Cardiac septum (tissue), 1 donor: Measurements from ENCODE around the gene DPP10. TPM values are rescaled to one million over a fixed set of nuclear protein-coding genes. Genes with fewer than 3 reads are reported as not detected.
"Not testable (repeated sequence)": the region's sequence is repeated elsewhere in the genome, so short reads cannot be mapped to it uniquely, and the experiment has no call there.

Experiments
- DNase-seq: peaks from one replicate; pipeline ENCODE4 v3.0.0-alpha.2; 2020; ENCODE audit warnings: low spot score
- intact Hi-C: fragments of 100-400 bp; cut with DNase I; formaldehyde crosslinking; loops from one replicate; pipeline ENCODE4 v1.14.0; 2022
- total RNA-seq: library from RNA; stranded (reverse); fragmentation: NEBNext Ultra II Directional; extraction: Animal tissue kit (Norgen Biotek cat#: 25700); gene quantifications from one replicate; pipeline ENCODE4 v1.2.1, GENCODE V29; 2021
- donor health status: DM: no; HTN: no; CAD: no.

The DPP10 gene
- total RNA-seq, 1 donor from 2014 or later: 0.13 TPM

DNA sequence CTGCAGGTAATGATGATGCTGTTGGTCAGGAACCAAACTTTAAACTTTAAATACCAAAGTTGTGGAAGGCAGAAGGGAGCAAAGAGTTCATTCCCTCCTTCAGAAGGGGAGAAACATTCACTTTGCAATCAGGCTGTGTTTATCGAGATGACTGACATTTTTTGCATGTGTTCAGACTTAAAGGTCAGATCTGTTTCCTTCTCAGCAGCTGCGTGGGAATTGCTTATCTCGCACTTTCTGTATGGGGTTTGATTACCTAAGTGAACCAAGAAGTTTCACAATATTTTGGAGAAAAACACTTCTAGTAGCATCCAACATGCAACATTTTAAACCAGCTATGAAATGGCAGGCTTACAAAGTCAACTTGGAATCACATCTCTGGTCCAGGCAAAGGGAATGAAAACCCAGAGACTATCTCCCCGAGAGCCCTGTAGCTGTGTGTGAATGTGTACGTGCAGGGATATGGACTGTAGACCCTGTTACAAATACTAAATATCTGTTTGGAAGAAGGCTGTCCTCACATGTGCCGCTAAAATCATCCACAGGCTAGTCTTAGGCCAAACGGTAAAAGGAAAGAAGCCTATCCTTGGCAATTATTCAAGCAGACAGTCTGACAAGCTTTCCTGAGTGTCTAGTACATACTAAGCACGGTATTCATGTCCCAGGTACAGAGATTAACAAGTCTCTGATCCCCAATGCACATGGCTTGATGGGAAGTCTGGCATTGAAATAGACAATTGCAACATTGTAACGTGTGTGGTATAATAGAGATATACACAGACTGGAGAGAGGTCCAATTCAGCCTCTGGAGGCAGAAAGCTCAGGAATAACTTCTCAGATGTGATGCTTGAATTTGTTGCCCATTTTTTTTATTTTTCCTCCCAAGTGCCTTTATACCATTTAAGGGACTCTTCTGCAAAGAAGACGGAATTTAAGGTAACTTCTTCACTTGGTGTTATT is 483.1 kb downstream of the DPP10 start:
- DNase-seq: no peak
- intact Hi-C loops: no loop called here

DNA sequence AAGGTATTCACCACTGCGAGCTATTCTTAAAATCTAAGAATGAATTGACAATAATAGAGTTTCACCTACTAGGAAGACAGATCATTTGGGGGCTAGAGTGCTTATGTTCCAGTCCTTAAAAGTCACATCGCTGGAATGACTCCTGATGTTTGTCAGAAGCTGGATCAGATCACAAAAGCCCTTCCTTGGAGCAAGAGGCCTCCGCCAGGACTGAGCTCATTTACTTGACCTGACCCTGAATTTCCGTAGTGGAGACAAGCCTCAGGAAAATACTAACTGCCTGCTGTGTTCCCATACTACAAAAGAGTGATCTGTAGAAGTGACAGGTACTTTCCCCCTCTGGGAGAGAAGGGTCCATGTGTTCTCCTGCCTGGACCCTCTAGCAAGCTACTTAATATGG is 483.9 kb downstream of the DPP10 start:
- intact Hi-C loops: no loop called here
- no peak for DNase-seq

DNA sequence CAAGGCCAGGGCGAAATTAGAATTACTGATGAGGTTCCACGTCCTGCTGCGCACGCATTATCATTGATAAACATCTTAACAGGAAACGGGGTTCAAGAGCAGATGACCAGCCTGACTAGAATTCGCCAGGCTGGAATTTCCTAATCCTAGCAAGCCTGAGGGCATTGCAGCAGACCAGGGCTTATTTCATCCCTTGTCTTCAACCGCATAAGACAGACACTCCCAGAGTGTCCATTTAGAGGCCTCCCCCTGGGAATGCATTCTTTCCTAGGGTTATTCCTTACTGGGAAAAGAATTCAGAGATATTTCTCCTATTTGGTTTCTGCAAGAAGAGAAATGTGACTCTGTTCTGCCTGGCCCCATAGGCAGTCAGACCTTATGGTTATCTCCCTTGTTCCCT is 486.8 kb downstream of the DPP10 start:
- DNase-seq: no peak
- intact Hi-C loops: no loop called here

DNA sequence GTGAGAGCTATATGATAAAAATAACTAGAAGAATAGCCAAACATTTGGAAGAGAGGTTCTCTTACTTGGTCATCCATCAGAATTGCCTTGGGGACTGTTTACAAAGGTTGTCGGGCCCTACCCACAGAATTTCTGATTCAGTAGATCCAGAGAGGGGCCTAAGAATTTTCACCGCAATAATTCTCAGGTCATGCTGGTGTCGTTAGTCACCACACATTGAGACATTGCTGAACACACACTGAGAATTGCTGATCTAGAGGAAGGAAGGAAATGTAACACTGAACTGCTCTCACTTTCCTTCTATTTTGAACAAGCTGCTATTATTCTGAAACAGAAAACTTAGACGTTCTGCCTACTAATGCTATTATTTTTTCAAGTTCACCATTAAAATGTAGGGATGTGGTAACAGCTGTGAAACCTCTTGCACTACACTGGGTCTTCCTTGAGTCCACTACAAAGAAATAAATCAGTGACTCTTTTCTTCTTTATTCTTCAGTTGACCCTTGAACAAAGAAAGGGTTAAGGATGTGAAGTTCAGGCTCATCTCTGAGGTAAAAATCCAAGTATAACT is 491.3 kb downstream of the DPP10 start:
- intact Hi-C loops: no loop called here
- no peak for DNase-seq

DNA sequence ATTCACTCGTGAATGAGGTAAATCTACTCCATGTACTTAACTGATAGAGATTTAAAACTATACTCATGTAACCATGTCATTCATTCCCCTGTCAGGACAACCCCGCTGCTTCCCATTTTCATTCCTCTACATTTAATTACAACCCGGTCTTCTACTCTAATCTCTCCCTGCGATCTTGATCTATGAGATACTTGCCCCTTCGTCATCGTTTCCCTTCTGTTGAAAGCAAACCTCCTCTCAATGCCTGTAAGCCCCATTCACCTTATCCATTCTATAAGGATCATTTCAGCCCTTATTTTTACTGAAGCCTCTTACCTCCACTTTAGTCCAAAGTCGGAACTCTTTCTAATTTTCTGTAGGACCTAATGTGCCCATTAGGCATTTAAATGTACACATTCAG is 492.6 kb downstream of the DPP10 start:
- intact Hi-C loops: no loop called here
- DNase-seq: no peak

DNA sequence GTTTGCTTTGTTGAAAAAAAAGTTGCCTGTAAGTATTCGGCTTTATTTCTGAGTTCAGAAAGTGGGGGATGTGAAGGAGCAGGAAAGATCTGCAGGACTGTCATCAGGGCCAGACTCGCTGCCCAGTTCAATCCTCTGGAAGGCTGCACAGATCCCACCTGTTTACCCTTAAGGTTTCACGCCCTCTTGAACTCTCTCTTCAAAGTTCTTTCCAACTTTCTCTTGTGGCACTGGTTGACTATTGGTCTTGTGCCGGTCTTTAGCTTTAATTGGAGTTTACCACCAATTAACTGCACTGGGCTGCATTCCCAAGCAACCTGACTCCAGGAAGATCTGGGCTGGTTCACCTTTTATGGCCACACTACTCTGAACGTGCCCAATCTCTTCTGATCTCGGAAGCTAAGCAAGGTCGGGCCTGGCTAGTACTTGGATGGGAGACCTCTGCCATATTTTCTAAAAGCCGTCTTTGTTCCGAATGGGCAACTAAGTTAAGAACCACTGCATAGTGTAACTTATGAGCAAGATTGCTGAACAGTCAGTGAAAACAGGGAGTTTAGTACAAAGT is 495.0 kb downstream of the DPP10 start:
- no peak for DNase-seq
- intact Hi-C loops: no loop called here

DNA sequence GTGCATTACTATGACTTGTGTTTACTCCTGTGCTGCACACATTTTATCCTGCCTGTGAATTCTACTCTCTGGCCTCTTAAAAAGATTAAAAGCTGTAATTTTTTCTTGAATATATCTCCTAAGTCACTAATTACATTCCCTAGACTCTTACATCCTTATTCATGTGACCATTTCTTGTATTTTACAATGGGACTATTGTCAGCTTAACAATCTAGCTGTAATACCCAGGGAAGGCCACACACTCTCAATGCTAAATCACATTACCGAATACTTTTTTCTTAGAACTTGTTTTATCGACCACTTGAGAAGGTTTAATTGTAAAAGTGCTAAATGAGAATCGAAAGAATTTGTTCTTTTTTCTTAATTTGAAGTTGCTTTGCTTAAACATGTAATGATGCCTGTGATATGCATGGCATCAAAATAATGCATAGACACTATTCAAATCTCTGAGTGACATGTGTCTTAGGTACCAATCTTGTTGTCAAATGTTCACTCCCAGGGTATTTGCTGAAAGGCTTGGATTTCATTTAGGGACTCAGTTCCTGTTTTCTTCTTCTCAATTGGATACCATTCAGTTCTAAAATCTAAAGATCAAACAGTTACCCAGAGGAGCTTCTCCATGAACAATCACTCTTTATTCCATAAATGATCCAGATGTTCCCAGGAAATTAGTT is 498.5 kb downstream of the DPP10 start:
- intact Hi-C loops: no loop called here
- no peak for DNase-seq

DNA sequence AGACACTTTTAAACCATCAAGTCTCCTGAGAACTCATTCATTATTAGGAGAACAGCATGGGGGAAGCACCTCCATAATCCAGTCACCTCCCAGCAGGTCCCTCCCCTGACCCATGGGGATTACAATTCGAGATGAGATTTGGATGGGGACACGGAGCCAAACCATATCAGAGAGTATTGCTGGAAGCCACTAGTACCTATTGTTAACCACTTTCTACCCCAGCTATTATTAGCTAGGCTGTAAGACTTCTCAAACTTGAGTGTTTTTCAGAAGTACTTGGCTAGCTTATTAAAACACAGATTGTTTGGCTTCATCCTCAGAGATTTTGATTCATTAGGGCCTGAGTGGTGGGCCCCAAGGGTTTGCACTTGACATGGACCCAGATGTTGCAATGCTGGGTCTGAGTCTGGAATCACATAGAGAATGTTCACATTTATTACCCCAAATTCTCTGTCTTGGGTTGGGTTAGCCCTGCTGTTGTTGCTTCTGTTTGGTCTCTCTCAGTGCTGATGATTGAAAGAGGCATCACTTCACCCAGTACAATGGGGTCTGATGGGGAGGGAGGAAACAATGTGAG is 506.9 kb downstream of the DPP10 start:
- DNase-seq: no peak
- intact Hi-C loops: no loop called here

DNA sequence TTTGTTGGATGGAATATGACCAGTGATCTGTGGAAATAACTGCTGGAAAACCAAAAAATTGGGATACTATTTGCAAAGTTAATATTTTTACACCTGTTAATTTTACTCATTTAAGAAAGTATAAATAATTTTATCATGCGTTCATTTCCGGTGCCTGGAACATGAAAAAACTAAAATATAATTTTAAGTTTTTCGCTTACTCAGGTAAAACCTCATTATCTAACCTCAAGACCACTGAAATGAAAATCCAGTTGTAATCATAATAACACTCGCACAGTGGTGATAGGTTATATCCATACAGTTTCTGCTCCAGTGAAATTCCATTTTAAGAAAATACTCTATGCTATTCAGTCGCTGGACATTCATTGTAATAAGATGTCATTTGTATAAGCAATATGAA is 517.9 kb downstream of the DPP10 start:
- intact Hi-C loops: no loop called here
- DNase-seq: no peak

DNA sequence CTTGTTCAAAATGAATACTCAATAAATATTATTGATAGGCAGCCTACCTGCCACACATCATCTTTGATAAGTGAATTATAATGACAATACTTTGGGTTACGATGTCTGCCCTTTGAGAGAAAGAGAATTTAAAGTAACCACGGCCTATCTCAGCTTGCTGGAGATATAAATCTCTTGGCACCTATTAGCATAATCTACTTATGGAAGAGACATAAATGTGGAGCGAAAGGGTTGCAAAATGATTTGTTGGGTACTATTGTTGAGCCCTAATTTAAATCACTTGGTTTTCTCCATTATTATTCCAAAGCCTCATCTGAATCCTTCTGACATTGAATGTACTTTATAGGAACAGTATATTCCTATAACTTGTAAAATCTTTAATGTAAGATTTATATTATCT is 520.1 kb downstream of the DPP10 start:
- intact Hi-C loops: no loop called here
- no peak for DNase-seq

DNA sequence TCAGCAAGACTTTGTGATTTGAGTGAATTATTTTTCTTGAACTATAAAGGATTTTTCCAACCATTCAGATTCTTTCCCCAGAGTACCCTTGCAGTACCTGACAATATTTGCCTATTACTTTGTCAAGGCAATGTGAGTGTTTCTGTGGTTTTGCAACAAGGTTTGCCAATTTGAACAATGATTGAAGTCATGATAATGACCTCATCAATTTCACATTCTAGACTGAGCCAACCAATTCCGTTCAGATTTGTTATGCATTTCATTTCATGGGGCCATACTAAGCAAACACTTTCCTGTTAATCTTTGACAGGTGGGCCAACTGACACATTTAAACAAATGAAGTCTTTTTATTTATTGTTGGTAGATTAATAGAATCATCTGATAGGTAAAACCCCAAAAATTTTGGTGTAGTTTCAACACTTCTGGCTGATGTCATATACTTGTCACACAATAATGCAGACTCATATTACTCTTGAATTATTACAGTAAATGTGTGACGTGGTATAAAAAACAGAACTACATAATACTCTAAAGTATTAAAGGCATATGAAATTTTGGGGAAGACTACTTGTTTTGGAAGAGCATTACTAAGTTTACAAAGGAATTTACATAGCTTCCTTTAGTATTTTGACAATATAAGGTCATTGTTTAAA is 526.4 kb downstream of the DPP10 start:
- intact Hi-C loops: no loop called here

DNA sequence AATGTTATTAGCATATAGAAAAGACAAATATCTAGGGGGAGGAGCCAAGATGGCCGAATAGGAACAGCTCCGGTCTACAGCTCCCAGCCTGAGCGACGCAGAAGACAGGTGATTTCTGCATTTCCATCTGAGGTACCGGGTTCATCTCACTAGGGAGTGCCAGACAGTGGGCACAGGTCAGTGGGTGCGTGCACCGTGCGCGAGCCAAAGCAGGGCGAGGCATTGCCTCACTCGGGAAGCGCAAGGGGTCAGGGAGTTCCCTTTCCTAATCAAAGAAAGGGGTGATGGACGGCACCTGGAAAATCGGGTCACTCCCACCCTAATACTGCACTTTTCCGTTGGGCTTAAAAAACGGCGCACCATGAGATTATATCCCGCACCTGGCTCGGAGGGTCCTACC is 561.9 kb downstream of the DPP10 start:
- DNase-seq, intact Hi-C loops: not testable (repeated sequence)

More for the DNA sequence above, 526.4 kb downstream of the DPP10 start:
- no peak for DNase-seq

DNA sequence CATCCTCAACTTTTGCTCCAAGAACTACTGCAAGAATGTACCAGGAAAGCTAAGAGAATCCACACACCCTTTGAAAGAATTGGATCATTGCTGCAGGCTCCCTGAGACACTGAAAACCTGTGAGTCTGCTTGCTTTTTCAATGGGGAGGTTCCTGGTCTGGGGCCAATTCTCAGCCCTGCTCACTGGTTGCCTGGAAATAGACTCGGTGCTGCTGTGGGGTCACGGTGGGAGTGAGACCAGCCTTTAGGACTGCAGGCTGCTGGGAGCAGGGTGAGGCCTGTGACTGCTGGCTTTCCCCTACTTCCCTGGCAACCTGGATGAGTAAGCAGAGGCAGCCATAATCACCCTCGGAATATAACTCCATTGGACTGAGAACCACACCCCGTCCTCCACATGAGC is 569.3 kb downstream of the DPP10 start:
- intact Hi-C loops: no loop called here

DNA sequence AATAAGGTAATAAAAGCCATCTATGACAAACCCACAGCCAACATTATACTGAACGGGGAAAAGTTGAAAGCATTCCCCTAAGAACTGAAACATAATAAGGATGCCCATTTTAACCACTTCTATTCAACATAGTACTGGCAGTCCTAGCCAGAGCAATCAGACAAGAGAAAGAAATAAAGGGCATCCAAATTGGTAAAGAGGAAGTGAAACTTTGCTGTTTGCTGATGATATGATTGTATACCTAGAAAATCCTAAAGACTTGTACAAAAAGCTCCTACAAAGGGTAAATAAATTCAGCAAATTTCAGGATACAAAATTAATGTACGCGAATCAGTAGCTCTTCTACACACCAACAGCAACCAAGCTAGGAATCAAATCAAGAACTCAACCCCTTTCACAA is 579.6 kb downstream of the DPP10 start:
- DNase-seq, intact Hi-C loops: not testable (repeated sequence)

More for the DNA sequence above, 569.3 kb downstream of the DPP10 start:
- no peak for DNase-seq

DNA sequence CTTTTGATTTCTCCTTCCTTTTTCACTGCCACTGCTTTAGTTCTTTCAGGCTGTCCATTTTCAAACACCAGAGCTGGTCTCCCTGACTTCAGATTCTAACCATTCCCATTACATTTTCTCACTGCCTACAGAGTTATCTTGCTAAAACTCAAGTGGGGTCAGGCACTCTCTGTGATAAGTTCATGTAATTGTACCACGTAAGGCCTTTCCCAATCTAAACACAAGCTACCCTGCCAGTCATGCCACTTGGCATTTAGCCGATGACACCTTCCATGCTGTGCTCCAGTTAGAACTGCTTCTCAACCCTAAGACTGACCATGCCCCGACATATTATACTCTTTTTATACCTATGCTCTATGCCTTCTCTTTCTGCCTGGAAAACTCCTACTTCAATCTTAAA is 592.4 kb downstream of the DPP10 start:
- DNase-seq: no peak
- intact Hi-C loops: no loop called here

DNA sequence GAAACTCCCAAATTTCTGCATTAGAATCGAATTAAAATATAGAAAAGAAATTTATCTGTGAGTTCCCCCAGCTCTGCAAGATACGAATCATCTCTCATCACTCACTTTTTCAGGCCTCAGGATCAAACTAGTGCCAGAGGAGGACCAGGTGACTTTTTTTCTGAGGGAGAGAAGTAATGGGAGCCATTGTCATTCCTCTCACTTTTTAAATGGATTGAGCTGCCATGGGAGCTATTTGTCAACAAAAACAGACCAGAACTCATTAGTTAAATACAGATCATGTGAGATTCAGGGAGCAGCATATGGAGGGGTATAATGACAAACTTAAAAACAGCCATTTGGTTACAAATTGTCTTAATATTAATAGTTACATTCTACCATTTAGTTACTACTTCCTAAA is 594.4 kb downstream of the DPP10 start:
- intact Hi-C loops: no loop called here
- no peak for DNase-seq

DNA sequence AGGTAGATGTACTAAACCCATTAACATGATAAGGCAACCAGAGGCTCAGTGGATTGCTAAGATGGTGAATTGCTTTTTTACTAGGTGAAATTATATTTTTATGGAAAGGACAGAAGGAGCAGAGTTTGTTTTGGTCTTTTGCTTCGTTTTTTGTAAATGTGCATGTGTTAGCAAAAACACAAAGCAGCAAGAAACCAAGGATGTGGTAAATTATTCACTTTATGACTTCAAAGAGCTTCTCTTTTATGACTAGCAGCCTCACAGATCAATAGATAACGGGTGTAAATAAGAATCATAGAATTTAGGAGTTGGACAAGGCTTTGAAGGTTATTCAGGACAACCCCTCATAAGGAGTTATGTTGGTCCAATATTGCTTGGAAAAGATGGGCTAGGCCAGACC is 615.0 kb downstream of the DPP10 start:
- DNase-seq: no peak
- intact Hi-C loops: no loop called here

DNA sequence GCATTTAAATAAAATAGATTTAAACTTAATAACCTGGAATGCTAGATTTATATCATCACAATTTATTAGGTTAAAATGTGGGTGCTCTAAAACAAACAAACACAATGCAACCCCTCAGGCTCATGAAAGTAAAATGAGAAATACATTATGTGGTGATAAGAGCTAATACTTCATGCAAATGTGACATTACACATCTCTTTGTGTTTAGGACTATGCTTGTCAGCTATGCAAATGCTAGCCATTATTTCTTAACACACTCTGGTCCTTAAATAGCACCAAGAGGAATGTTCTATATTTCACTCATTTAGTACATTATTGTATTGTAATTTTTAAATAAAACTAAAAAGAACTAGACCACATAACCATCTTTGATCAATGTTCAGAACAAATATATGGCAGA is 627.6 kb downstream of the DPP10 start:
- no peak for DNase-seq
- intact Hi-C loops: no loop called here

DNA sequence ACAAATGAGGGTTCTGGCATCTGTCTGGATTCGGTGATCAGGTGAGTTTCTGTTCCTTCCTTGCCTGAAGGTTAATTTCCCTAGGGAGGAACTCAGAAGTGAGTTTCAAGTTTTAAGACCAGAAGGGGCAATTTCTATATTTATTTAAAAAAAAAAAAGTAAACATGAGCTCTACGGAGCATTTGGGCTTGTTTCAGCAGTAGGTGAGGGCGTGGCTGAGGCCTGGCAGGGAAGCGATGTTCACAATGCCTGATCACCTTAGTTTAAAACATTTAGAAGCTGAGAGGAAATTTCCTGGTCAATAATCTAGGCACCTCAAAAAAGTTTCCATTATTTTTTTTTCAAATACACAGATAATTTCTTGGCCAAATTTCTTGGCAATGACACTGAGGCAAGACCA is 629.1 kb downstream of the DPP10 start:
- no peak for DNase-seq
- intact Hi-C loops: no loop called here

DNA sequence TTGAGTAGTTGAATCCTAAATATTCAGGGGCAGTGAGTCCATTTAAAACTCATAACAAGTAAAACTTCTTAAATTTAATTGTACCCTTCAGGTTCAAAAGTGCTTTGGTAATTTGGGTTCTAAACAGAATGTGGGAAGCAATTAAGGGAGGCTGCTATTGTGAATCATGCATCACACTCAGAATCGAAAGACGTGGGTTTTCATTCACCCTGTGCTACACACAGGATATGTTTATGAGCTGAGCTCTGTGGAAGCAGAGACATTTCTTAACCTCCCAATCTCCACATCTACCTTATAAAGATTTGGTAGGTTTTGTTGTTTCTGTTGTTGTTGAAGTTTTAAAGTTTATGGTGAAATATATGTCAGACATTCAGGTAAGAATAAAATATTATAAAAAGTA is 633.4 kb downstream of the DPP10 start:
- intact Hi-C loops: no loop called here
- no peak for DNase-seq
